GM12891 (cell line): ENCODE measurements around the gene ZNF33A.
"Not testable (repeated sequence)": the region's sequence is repeated elsewhere in the genome, so short reads cannot be mapped to it uniquely, and the experiment has no call there.

Experiments
- DNase-seq: peaks from one replicate; pipeline ENCODE4 v3.0.0; 2011; ENCODE audit warnings: low spot score; ENCODE audit not compliant: insufficient read length
- FAIRE-seq: peaks from 2 replicates; lab custom pipeline; 2011; peaks lifted over from hg19 to GRCh38; lab: Jason Lieb, UNC
- PAX5 ChIP-seq: IDR thresholded peaks from 2 replicates; pipeline ENCODE4 v1.6.1; 2011; ENCODE audit warnings: low read length, moderate library complexity, mild to moderate bottlenecking; ENCODE audit not compliant: insufficient read depth, severe bottlenecking
- POLR2A ChIP-seq: IDR thresholded peaks from 2 replicates; pipeline ENCODE4 v1.6.1; 2011; ENCODE audit warnings: low read depth, low read length, control low read depth
- POLR2AphosphoS5 ChIP-seq: IDR thresholded peaks from 2 replicates; pipeline ENCODE4 v1.6.1; 2011; ENCODE audit warnings: low read depth, low read length, control low read depth
- POU2F2 ChIP-seq: IDR thresholded peaks from 2 replicates; pipeline ENCODE4 v1.6.1; 2011; ENCODE audit warnings: low read depth, mild to moderate bottlenecking, control low read depth, low read length, moderate library complexity
- SPI1 ChIP-seq: IDR thresholded peaks from 2 replicates; pipeline ENCODE4 v1.6.1; 2011; ENCODE audit warnings: low read depth, low read length, control low read depth
- TAF1 ChIP-seq: IDR thresholded peaks from 2 replicates; pipeline ENCODE4 v1.6.1; 2011; ENCODE audit warnings: low read depth, low read length, control low read depth

Gene ZNF33A

GRCh38 chr10:38043516-38043915 lies 33.0 kb downstream of the ZNF33A start:
- no peak for FAIRE-seq
- TF ChIP-seq POLR2A (no peak), POU2F2 (no peak), PAX5 (no peak), SPI1 (no peak), POLR2AphosphoS5 (no peak), TAF1 (no peak)
- DNase-seq: no peak

GRCh38 chr10:38045129-38045528 lies 34.7 kb downstream of the ZNF33A start:
- TF ChIP-seq SPI1 (no peak), POU2F2 (no peak), TAF1 (no peak), POLR2AphosphoS5 (no peak), PAX5 (no peak), POLR2A (no peak)
- FAIRE-seq (peak; percentile 63), DNase-seq (no peak)

- peak; percentile 9 for FAIRE-seq
- TF ChIP-seq POU2F2: no peak
- no peak for TF ChIP-seq TAF1
- no peak for TF ChIP-seq SPI1
- no peak for TF ChIP-seq POLR2AphosphoS5
- TF ChIP-seq POLR2A: no peak
- TF ChIP-seq PAX5: no peak
- DNase-seq: no peak
These were observed 37.2 kb downstream of the ZNF33A start for GRCh38 chr10:38047666-38048065.

GRCh38 chr10:38050212-38050611 lies 39.7 kb downstream of the ZNF33A start:
- no peak for FAIRE-seq
- TF ChIP-seq SPI1: no peak
- no peak for TF ChIP-seq POLR2A
- no peak for TF ChIP-seq TAF1
- TF ChIP-seq POLR2AphosphoS5: no peak
- no peak for DNase-seq

- no peak for TF ChIP-seq PAX5
- TF ChIP-seq POLR2AphosphoS5: no peak
- no peak for TF ChIP-seq POU2F2
- no peak for TF ChIP-seq SPI1
- TF ChIP-seq TAF1: no peak
- no peak for TF ChIP-seq POLR2A
- no peak for DNase-seq
- no peak for FAIRE-seq
These were observed 43.9 kb downstream of the ZNF33A start for GRCh38 chr10:38054361-38054797.

GRCh38 chr10:38055274-38055894 lies 44.9 kb downstream of the ZNF33A start:
- not testable (repeated sequence) for DNase-seq
- FAIRE-seq: peak; percentile 50

GRCh38 chr10:38069663-38070062 lies 59.2 kb downstream of the ZNF33A start:
- FAIRE-seq, DNase-seq: not testable (repeated sequence)

GRCh38 chr10:38070501-38070900 lies 60.0 kb downstream of the ZNF33A start:
- DNase-seq (no peak), FAIRE-seq (no peak)
- TF ChIP-seq POLR2A (no peak), TAF1 (no peak), SPI1 (no peak), POU2F2 (no peak)

GRCh38 chr10:38072552-38072951 lies 62.1 kb downstream of the ZNF33A start:
- no peak for FAIRE-seq
- TF ChIP-seq SPI1 (peak; percentile 52; the same call in 1 of the 2 replicates), TAF1 (no peak), POLR2A (no peak), PAX5 (no peak), POU2F2 (no peak)

GRCh38 chr10:38076687-38077086 lies 66.2 kb downstream of the ZNF33A start:
- DNase-seq (no peak), FAIRE-seq (no peak)
- TF ChIP-seq SPI1 (no peak), PAX5 (no peak), POLR2AphosphoS5 (no peak), POLR2A (no peak), POU2F2 (no peak), TAF1 (no peak)

More at GRCh38 chr10:38072552-38072951, 62.1 kb downstream of the ZNF33A start:
- DNase-seq: no peak

- FAIRE-seq: not testable (repeated sequence)
These were observed 82.8 kb downstream of the ZNF33A start for GRCh38 chr10:38093318-38093717.

More at GRCh38 chr10:38093318-38093717, 82.8 kb downstream of the ZNF33A start:
- DNase-seq: not testable (repeated sequence)
